GM19351 (cell line): ENCODE results near the gene ARHGEF1.
"Not testable (repeated sequence)": the region's sequence is repeated elsewhere in the genome, so short reads cannot be mapped to it uniquely, and the experiment has no call there.

Experiments used
- ATAC-seq: cut with Tn5 transposase; IDR thresholded peaks from one replicate; pipeline ENCODE4 v1.9.1; 2021; ENCODE audit warnings: mild to moderate bottlenecking, moderate library complexity; ENCODE audit not compliant: unreplicated experiment

ARHGEF1 gene

DNA sequence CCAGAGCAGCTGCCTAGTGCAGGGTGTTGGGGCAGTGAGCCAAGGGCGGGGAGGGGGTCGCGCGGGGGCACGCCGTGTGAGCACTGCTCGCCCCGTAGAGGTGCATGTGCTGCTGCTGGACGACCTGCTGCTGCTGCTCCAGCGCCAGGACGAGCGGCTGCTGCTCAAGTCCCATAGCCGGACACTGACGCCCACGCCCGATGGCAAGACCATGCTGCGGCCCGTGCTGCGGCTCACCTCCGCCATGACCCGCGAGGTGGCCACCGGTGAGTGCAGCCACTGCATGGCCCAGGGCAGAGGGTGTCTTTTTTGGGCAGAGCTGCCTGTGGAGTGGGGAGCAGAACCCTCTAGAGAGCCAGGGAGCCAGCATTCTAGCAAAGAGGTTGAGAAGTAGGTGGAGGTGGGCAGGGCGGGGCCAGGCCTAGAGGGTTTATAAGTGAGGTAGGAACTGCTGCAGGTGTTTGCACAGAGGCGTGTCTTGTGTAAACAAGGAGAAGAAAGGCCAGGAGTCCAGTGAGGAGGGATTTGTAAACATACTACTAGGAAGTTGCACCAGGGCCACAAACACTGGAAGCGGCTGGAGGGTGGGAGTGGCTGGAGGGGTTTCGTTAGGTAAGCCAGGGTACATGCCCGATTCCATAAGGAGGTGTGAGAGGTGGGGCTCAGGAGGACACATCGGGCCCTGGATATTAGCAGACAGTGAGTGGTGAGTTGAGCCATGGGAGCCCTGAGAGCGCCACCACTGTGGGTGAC, 21.3 kb downstream of the ARHGEF1 start:
- no peak for ATAC-seq

DNA sequence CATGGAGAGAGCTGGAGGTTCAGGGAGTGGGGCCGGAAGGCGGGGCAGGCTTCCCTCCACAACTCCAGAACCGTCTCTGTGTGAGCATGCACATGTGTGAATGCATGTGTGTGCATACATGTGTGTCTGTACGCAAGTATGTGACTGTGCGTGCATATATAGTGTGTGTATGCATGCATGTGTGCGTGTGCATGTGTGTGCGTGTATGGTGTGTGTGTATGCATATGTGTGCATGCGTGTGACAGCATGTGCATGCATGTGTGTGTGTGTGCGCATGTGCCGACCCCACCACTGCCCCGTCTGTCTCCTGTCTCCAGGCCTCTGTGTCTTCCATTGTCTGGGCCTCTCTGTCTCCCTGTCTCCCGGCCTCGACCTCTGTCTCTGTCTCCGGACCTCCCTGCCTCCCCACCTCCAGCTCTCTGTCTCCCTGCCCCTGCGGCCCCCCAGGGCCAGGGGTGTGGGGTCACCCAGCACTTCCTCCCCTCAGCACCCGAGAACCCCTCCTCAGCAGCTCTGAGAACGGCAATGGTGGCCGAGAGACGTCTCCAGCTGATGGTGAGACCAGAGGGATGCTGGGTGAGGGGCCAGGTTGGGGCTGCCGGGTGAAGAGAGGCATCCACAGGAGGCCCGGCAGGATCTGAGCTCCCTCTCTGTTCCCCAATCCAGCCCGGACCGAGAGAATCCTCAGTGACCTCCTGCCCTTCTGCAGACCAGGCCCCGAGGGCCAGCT, 22.5 kb downstream of the ARHGEF1 start:
- no peak for ATAC-seq

DNA sequence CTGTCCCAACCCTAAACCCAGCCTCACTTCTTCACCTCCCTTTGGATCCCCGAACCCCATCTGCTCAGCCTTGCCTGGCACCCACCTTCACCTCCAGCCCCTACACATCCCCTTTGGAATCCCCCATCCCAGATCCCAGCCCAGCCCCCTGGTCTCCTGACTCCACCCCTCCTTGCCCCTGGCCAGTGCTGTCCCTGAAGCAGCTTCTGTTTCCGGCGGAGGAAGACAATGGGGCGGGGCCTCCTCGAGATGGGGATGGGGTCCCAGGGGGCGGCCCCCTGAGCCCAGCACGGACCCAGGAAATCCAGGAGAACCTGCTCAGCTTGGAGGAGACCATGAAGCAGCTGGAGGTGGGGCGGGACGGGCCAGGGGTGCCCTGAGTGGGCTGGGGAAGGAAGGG, 23.3 kb downstream of the ARHGEF1 start:
- ATAC-seq: no peak

DNA sequence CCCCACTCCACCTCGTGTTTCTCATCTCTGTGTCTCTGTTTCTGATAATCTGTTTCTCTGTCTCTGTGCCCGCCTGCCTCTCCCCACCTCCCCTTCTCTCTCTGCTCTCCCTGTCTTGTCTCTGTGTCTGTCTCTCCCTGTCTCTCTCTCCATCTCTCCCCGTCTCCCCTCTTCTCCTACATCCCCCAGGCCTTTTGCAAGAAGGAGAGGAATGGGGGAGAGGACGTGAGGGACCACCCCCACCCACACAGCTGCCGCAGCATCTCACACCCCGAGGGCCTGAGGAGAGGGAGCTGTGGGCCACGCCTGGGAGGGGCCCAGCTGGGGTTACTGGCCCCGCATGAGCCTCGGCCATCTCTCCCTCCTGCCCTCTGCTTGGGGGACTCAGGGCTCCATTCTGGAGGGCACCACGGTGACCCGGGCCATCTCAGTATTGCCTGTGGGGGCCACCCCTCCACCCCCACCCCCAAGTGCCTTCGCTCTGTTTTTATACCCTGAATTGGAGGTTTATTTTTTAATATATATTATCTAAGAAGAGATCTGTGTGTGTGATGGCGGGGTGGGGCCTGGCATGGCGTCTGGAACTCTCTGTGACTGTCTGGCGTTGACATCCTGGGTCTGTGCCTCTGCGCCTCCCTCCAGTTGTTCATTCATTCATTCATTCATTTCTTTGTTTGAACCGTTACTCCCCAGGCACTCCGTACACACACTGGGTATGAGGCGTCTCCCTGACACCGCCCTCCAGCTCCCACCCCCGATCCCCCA, 24.1 kb downstream of the ARHGEF1 start:
- no peak for ATAC-seq

DNA sequence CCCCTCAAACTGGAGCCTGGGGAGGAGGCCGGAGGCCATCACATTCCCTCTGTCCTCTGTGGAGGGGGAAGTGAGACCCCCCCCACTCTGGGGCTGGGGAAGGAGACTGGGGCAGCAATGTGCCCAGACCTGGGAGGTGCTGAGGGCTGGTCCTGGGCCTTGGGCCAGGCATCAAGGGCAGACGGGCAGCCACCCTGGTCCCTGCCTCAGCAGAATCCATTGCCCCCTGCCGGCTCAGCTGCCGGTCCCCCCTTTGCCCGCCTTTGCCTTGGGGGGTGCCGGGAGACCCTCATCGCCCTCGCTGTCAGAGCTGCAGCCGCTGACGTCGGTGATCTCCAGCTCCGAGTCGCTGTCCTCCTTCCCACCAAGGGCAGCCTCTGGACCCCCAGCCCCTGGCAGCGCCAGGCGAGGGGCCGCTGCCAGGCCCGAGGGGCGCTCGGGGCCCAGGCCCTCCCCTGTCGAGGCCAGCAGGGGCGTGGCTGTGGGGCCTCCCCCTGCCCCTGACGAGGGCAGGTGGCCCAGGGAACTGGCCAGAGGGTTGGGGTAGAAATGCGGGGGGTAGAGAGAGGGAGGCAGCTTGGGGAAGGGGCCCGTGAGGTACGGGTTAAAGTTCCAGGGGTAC, 25.1 kb downstream of the ARHGEF1 start:
- ATAC-seq: no peak

DNA sequence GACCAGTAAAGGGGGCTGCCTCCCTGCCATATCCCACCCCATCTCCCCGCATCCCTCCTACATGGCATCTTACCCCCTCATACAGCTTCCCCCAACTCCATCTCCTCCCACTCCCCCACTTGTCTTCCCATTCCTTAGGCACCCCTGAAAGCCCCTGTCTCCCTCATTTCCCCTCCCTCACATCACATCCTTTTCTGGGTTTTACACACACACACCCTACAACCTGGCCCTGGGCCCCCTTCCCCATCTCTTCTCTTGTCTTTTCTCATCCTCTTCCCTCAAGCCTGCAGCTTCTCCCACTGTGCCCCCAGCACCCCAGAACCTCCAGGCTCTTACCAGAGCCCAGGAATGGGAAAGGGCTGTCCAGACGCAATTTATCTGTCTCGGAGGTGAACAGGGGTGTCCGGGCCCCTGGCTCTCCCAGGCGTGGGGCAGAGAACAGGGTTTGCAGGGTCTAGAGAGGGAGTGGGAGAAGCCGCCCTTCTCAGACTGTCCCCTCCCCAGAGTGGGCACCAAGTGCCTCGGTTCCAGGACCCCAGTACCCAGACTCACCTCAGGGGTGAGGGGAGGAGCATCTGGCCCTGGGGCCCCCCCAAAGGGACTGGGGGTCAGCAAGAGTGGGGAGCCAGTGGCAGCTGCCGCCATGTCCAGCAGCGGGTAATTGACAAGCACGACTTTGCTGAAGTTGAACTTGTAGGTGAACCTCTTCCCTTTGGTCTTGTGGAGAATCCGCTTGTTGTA, 25.9 kb downstream of the ARHGEF1 start:
- ATAC-seq: no peak

DNA sequence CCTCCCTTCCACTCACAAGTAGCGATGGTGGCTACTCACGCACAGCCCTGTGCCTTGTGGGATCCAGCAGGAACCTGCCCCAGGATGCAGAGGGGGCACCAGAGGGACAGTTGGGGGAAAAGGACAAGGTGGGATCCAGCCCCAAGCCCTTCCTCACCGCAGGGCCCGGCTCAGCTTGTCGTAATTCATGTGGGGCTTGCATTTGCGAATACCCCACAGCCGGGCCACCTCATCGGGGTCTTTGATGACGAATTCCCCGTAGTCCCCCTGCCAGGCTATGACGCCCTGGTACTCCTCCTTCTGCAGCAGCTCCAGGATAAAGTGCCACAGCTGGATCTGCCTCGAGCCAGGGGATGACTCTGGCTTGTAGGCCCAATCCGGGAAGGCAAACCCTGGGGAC, 26.7 kb downstream of the ARHGEF1 start:
- ATAC-seq: no peak

DNA sequence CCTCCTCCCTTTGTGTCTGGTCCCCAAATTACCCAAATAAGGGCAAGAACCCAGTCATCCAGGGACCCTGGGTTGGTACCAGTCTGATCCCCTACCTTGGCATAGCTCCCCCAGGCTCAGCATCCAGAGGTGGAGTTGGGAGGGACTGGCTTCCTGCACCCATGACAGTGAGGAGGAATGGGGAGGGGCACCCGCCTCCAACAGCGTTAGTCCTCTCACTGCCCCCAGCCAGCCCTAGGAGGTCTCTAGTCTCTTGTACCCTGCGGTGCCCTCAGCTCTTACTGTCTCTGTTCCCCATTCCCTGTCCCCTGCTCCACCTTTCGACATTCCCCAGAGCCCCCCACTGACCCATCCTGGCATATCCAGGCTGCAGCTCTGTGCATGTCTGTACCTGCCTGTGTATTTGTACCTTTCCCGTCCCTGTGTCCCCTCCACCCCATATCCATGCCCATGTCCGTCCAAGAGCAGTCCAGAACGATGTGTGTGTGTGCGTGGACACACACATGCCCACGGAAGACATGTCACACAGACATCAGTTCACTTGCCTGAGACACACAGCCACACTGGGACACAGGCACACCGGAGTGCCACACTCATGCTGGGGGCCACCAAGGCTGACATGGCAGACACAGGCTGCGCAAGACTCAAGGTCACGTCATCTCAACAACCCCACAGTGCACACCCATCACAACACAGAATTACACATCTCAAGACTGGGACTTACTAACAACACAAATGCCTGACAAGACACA, 27.4 kb downstream of the ARHGEF1 start:
- ATAC-seq: no peak

DNA sequence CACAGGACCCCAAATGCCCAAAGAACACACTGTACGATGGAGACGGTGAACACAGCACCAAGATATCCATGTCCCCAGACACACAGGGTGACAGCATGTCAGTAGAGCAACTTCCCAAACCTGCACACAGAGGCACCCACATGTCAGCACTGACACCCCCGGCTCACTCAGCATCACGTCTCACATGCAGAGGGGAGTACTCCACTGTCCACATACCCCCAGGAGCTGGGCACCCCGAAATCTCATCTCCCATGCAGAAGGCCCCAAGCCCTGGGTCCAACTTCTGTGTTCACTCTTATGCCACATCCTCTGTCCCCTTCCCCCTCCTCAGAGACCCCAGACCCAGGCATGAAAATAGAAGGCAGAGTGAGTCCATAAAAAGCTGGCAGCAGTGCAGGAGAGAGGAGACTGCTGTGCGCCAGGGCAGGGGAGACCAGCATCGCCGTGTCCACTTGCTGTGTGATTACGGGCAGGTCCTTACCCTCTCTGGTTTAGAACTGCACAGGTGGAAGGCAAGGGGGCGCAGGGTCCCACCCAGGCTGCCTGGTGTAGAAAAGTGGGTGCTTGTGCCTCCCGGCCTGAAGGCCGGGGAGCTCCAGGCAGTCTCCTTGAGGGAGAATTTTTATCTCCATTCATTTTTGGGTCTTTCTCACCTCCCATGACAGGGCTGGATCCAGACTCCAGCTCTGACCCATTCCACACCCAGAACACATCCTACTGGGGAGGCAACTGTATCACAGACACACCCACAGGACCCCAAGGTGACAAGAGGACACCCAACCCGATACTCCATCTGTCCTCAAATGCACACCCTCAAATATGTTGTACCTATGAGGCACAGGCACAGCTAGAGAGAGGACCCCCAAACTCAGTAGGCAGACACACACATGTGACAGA, 28.3 kb downstream of the ARHGEF1 start:
- ATAC-seq: no peak

DNA sequence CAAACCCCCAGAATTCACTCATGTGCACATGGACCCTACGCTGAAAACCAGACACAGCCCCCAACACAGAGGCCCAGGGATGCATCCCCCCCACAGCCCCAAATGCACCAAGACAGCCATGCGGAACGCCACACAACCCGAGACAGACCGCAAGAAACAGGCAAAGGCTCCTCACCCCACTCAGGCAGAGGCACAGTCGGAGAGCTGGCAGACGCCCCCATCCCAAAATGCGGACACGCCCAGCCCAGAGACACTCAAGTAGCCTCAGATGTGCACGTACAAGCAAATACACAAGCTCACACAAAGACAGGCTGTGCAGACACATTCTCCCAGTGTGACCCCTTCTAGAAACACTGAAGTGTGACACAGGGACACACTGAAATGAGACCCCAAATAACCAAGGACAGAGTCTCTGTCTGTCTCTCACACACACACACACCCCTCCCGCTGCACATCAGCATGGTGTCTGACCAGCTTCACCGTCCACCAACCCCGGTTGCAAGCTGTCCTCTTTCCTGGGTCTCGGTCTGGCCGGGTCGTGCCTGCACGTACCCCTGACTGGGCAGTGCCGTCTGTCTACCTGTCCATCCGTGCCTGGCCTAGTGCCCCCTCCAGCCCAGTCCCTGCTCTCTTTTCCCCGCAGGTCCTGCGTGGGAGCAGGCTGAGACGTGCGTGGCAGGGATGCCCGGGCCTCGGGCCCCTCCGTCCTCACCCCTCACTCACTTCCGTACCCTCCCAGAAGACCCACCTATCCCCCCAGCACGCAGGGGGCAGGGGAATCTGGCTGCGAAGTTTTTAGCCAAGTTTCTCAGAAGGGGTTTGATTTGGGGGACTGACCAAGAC, 29.1 kb downstream of the ARHGEF1 start:
- ATAC-seq: no peak

DNA sequence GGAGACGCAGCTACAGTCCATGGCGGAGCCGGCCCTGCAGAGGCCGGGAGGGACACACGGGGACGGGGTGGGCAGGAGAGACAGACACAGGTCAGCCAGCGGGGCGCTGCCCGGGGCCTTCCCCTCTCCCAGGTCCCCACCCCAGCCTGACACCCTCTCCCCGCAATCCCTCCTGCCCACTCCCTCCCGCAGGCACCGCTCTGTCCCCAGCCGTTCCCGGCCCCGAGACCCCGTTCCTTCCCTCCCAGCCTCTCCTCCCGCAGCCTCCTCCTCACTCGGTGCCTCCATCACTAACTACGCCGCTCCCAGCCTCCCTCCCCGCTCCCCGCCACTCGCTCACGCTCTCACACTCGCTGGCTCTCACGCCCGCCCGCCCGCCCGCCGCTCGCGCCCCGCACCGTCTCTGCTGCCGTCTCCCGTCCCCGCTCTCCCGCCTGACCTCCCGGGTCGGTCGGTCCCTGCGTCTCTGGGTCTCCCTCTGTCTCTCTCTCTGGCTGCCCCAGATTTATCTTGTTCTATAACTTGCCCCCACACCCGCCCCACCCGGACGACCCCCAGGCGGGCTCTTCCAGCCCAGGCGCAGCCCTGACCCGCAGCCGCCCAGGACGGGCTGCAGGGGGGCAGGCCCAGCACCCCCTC, 30.0 kb downstream of the ARHGEF1 start:
- ATAC-seq: no peak

DNA sequence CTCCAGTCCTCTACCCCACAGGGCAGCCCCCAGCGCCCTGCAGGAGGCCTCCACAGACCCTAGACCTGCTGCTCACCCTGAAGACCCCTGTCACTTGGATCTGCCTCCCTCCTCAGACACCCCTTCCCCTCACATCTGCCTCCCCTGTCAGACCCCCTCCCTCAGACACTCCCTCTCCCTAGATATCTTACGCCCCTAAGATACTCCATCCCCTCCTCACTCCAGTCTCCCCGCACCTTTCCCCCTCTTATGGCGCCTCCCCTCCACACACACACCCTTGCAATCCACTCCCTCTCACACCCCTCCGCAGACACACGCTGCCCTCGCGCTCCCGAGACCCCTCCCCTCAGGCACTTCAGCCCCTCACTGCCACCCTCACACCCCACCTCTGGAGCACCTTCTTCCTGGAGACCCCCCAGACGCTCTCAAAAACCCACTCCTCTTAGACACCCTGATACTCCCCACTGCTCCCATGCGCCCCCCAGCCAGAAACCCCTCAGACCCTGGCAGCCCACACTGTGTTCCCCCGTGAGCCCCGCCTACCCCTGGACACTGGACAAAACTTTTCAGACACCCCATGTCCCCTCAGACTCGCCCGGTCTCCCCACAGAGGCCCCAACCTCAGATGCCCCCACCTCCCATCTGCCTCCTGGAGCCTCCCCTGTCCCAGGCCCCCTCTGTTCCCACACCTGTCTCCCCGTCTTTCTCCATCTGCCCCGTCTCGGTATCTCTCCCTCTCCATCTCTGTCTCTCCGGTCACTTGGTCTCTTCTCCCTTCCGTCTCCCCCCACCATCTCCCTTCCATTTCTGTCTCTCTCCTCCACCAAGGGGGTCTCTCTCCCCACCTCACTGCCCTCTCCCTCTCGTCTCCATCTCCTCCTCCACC, 30.8 kb downstream of the ARHGEF1 start:
- no peak for ATAC-seq

DNA sequence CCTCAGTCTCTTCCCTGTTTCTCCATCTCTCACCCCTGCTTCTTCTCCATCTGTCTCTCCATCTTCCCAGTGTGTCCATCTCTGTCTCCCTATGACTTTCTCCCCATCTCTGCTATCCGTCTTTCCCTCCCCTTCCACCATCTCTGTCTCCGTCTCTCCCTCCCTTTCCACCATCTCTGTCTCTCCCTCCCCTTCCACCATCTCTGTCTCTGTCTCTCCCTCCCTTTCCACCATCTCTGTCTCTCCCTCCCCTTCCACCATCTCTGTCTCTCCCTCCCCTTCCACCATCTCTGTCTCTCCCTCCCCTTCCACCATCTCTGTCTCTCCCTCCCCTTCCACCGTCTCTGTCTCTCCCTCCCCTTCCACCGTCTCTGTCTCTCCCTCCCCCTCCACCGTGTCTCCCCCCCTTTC, 31.4 kb downstream of the ARHGEF1 start:
- not testable (repeated sequence) for ATAC-seq

DNA sequence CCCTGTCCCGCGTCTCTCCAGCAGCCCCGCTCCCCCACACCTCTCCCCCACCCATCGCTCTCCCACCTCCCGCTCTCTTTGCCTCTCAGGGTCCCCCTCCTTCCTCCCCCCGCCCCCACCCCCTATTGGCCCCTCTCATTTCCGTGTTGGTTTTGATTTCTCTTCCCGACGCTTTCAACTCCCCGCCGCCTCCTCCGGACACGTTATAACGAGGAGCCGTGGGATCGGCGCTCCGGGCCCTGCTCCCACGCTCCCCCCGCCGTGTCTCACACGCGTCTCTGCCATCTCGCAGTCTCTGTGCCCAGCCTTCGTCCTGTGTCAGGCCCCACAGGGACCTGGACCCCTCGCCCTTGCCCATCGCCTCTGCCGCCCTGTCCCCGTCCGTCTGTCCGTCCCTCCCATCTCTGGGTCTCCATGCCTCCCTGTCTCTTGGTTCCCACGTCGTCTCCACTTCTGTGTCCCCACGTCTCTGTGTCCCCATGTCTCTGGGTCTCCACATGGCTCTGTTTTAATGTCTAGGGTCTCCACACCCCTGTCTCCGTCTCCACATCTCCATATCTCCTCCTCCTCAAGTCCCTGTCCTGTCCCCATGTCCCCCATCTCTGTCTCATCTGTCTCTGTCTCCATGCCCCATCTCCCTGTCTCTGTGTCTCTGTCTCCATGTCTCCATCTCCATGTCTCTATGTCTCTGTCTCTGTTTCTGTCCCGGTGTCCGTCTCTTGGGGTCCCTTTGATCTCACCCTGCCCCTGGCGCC, 32.2 kb downstream of the ARHGEF1 start:
- ATAC-seq: no peak

DNA sequence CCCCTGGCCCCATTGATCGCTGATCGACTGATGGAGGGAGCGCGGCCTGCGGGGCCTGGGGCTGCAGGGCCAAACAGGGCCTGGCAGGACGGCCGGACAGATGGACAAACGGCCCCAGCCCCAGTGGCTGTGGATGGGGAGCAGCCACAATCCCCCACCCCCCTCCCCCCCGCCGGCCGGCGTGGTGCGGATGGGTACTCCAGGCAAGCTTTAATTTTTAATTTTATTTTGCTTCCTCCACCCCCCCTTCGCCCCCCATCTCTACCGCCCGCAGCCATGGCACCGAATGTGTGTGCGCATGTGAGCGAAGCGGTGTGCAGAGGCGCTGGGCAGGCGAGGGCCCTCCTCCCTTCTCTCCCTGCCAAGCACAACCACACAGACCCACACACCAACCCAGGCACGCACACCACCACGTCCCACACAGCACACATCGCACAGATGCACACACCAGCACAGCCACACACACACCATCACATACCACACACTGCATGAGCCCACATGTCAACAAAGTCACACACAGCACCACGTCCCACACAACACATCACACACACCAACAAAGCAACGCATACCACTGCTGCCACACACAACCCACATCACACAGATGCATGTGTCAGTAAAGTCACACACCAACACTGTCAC, 32.9 kb downstream of the ARHGEF1 start:
- no peak for ATAC-seq
